Stomach (tissue), 9 donors: Measurements from ENCODE around the gene KLC3. TPM values are rescaled to one million over a fixed set of nuclear protein-coding genes. Genes with fewer than 3 reads are reported as not detected.

ENCODE experiments used
- DNase-seq, 2 donors: peaks; one replicate each; pipeline versions ENCODE4 v3.0.0 to v3.0.0-alpha.2; 2013 to 2019
- H3K27ac ChIP-seq, 5 donors: fragments of 200-600 bp in 4 of 5; sonication (generic) in 4 of 5; one replicate each; pipeline ENCODE4 v1.5.1; 2013 to 2019; ENCODE audit warnings: mild to moderate bottlenecking in 1 of 5, moderate library complexity in 1 of 5
- H3K27me3 ChIP-seq, 3 donors: fragments of 200-600 bp; sonication (generic); one replicate each; pipeline ENCODE4 v1.5.1; 2017 to 2019; ENCODE audit warnings: mixed run types in 1 of 3
- H3K36me3 ChIP-seq, 4 donors: fragments of 200-600 bp; sonication (generic); 1 replicate in 3 of 4; 2 replicates in 1 of 4; pipeline ENCODE4 v1.5.1; 2016 to 2019
- H3K4me1 ChIP-seq, 4 donors: fragments of 200-600 bp; sonication (generic); one replicate each; pipeline ENCODE4 v1.5.1; 2016 to 2019
- H3K4me3 ChIP-seq, 4 donors: fragments of 200-600 bp; sonication (generic) in 3 of 4; one replicate each; pipeline ENCODE4 v1.5.1; 2016 to 2019; ENCODE audit warnings: mild to moderate bottlenecking in 1 of 4
- H3K9me3 ChIP-seq, 4 donors: fragments of 200-600 bp; sonication (generic); one replicate each; pipeline ENCODE4 v1.5.1; 2016 to 2019
- EP300 ChIP-seq: sonication (generic); formaldehyde crosslinking; IDR thresholded peaks from one replicate; pipeline ENCODE4 v1.6.1; 2017; ENCODE audit warnings: antibody characterized with exemption
- POLR2A ChIP-seq, 4 donors: fragments of 450-650 bp; IDR thresholded peaks; one replicate each; pipeline ENCODE4 v1.6.1; 2016; ENCODE audit warnings: antibody characterized with exemption in 4 of 4, control low read depth in 2 of 4, mild to moderate bottlenecking in 1 of 4, moderate library complexity in 1 of 4
- POLR2AphosphoS5 ChIP-seq, 3 donors: sonication (generic); formaldehyde crosslinking; IDR thresholded peaks; one replicate each; pipeline ENCODE4 v1.6.1; 2016; ENCODE audit warnings: antibody characterized with exemption in 3 of 3
- WGBS, 5 donors: extraction: QIAGEN DNeasy Blood & Tissue Kit in 3 of 5; methylation state at CpG; one replicate each; pipeline versions ENCODE4 v1.1.5 to v1.1.7; 2013 to 2018; 5-methylcytosine and 5-hydroxymethylcytosine counted together
- intact Hi-C: fragments of 100-400 bp; cut with DNase I; formaldehyde crosslinking; loops from one replicate; pipeline ENCODE4 v1.15.1; 2023; ENCODE audit warnings: low total_unique reads
- polyA plus RNA-seq, 3 donors: library from polyadenylated mRNA; stranded (reverse); fragments of 200-250 nt; gene quantifications; one replicate each; pipeline ENCODE4 v1.2.3, GENCODE V29; 2013
- total RNA-seq, 5 donors: library from RNA; depleted of rRNA; stranded (reverse); fragments of >200 nt; gene quantifications; one replicate each; pipeline versions ENCODE4 v1.1.0 to v1.2.3, GENCODE V29; 2014 to 2016
- TF ChIP-seq, protein P1 (sequence below), 7 experiments: fragments of 450-650 bp in 4 of 7; fragments of 200-600 bp in 3 of 7; sonication (generic) in 3 of 7; IDR thresholded peaks; one replicate each; pipeline ENCODE4 v1.5.1; 2016 to 2019; ENCODE audit warnings: antibody characterized with exemption in 7 of 7, control low read depth in 2 of 7, mild to moderate bottlenecking in 1 of 7
- donor health status: healthy with polysubstance abuse.
- donor health status: Bipolar disorder and iron deficiency.
- donor health status: healthy.

KLC3 gene
- total and polyA plus RNA-seq, 8 donors, result 0.61 to 7.0 (median 0.99) TPM; not detected in 4

DNA sequence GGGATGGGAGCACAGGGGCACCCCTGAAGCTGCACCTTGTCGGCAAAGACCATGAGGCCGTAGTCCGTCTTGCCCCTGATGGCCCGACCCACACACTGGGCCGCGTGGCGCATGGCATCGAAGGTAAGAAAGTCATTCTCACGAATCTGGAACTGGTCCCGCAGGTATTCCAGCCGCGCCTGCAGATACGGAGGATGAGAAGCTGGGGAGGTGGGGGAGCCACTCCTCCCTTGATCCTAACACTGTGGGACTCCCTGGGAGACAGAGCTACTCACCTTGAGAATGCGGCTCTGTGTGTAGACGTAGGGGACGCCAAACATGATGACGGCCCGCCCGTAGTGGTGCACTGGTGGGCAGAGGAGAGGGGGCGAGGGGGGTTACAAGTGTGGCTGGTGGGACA, 11.9 kb downstream of the KLC3 start:
- intact Hi-C loops, result no loop called here
- Histone ChIP-seq H3K4me3 (no peak overlapping the region), H3K27me3 (peaks cover 0 to 11% (median 5%) of the 10 kb centered on the region in 3 donors), H3K36me3 (peaks cover 20 to 75% (median 67%) of the 10 kb centered on the region in 4 donors), H3K9me3 (no peaks in the 10 kb centered on the region), H3K4me1 (no peaks in the 10 kb centered on the region), H3K27ac (no peak overlapping the region)
- no peak for DNase-seq
- WGBS, 5 donors, result 82 to 95% (median 88%) methylated on average over 17 to 20 of the region's 20 CpGs
- TF ChIP-seq POLR2A (IDR thresholded peaks at IDR 0.05) (no peak), EP300 (no peak), POLR2AphosphoS5 (IDR thresholded peaks at IDR 0.05) (no peak)
- TF ChIP-seq, protein P1, sequence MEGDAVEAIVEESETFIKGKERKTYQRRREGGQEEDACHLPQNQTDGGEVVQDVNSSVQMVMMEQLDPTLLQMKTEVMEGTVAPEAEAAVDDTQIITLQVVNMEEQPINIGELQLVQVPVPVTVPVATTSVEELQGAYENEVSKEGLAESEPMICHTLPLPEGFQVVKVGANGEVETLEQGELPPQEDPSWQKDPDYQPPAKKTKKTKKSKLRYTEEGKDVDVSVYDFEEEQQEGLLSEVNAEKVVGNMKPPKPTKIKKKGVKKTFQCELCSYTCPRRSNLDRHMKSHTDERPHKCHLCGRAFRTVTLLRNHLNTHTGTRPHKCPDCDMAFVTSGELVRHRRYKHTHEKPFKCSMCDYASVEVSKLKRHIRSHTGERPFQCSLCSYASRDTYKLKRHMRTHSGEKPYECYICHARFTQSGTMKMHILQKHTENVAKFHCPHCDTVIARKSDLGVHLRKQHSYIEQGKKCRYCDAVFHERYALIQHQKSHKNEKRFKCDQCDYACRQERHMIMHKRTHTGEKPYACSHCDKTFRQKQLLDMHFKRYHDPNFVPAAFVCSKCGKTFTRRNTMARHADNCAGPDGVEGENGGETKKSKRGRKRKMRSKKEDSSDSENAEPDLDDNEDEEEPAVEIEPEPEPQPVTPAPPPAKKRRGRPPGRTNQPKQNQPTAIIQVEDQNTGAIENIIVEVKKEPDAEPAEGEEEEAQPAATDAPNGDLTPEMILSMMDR (IDR thresholded peaks at IDR 0.05), result no peak

DNA sequence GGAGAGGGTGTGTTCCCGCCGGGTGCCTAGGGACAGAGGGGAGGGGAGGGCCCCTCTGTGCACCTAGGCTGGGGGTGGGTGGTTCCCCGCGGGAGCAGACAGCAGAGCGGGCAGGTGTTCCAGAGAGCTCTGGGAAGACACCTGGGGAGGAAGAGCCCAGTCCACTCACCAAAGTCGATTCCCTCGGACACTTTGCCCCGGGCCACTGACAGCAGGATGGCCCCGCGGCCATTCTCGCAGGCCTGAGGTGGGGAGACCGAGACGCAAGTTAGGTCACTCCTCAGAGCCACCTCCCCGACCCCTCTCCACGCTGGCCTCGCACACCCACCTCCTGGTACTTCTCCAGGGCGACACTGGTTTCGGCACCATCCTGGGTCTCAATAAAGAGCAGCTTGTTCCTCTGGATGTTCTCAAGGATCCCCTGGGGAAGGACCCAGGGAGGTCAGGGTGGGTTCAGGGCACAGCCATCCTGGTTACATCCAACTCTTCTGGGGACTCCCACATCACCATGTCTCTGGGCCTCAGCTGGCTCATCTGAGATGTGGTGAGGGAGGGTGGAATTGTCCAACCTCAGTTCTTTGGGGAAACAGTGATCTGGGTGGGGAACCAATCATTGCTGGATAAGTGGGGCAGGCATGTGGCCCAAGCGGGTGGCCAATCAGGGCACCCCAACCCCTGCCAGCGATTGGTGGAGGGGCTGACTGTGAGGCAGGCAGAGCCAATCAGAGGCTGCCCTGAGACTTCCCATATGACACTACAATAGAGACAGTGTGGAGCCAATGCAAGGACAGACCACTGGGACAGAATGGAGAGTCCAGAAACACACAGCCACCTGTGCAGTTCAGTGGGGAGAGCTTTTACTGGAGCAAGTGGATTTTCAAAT, 12.6 kb downstream of the KLC3 start:
- Histone ChIP-seq H3K36me3 (peaks cover 20 to 80% (median 67%) of the 10 kb centered on the region in 4 donors), H3K27me3 (peaks cover 0 to 4% (median 0%) of the 10 kb centered on the region in 3 donors), H3K27ac (no peak overlapping the region), H3K4me1 (no peaks in the 10 kb centered on the region), H3K9me3 (no peaks in the 10 kb centered on the region), H3K4me3 (no peak overlapping the region)
- intact Hi-C loops, result no loop called here
- WGBS, 5 donors, result 89 to 98% (median 93%) methylated on average over 11 to 20 of the region's 20 CpGs
- no peak for DNase-seq
- no peak for TF ChIP-seq POLR2AphosphoS5 (IDR thresholded peaks at IDR 0.05)
- no peak for TF ChIP-seq POLR2A (IDR thresholded peaks at IDR 0.05)
- TF ChIP-seq, protein P1 (IDR thresholded peaks at IDR 0.05), result no peak
- TF ChIP-seq EP300, result no peak

DNA sequence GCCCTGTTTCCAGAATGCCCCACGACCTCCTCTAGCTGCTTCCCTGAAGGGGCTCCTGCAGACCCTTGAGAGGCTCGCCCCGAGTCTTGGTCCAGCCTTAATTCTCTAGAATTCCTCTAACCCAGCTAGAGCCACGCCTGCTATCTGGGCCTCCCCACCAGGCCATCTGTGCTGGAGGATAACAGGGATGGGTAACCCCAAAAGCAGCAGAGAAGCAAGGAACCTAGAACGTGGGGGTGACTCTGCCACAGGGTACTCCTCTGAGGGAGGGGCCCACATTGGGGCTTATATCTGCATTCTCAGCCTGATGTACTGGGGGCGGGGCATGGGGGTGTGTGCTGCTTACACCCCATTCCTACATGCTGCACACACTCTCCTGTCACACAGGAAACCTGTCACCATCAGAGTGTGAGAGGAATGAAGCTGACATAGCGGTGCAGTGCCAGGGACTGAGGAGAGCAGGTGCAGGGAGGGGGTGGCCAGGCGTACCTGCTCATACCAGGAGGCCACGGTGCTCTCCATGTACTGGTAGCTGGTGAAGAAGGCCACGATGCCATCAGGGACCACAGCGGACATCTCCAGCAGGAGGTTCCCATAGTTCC, 13.8 kb downstream of the KLC3 start:
- no peaks in the 10 kb centered on the region for H3K9me3 ChIP-seq
- H3K4me1 ChIP-seq, result no peaks in the 10 kb centered on the region
- no peak for DNase-seq
- no peaks in the 10 kb centered on the region for H3K27me3 ChIP-seq
- no peak overlapping the region for H3K4me3 ChIP-seq
- peaks cover 20 to 92% (median 78%) of the 10 kb centered on the region in 4 donors for H3K36me3 ChIP-seq
- WGBS, 5 donors, result 91 to 98% (median 96%) methylated on average over 9 to 11 of the region's 11 CpGs
- TF ChIP-seq, protein P1 (IDR thresholded peaks at IDR 0.05), result no peak
- no peak for TF ChIP-seq EP300
- TF ChIP-seq POLR2A (IDR thresholded peaks at IDR 0.05), result no peak
- no peak for TF ChIP-seq POLR2AphosphoS5 (IDR thresholded peaks at IDR 0.05)
- intact Hi-C loops, result no loop called here
- no peak overlapping the region for H3K27ac ChIP-seq

DNA sequence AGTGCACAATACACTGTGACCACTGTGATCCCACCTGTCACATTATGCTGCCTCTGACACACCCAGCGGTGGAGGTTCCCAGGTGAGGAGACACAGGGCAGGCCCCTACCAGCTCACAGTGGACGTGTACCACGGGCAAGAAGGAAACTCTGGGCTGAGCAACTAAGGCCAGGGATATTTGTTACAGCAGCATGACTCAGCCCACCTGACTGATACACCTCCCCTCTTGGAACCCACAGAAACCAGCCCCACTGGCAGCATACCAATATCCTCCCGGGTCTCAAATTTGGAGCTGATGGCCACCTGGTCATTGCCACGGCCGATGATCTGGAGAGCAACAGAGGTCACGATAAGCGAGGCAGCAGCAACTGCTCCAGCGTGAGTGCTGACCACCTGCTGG, 14.9 kb downstream of the KLC3 start:
- H3K4me3 ChIP-seq, result no peak overlapping the region
- TF ChIP-seq POLR2A (IDR thresholded peaks at IDR 0.05) (no peak), POLR2AphosphoS5 (IDR thresholded peaks at IDR 0.05) (no peak), EP300 (no peak)
- TF ChIP-seq, protein P1 (IDR thresholded peaks at IDR 0.05), result no peak
- H3K27me3 ChIP-seq, result no peaks in the 10 kb centered on the region
- no peak overlapping the region for H3K27ac ChIP-seq
- peaks cover 20 to 96% (median 78%) of the 10 kb centered on the region in 4 donors for H3K36me3 ChIP-seq
- intact Hi-C loops, result no loop called here
- no peaks in the 10 kb centered on the region for H3K4me1 ChIP-seq
- 94 to 99% (median 98%) methylated on average over 7 to 9 of the region's 9 CpGs for WGBS, 5 donors
- DNase-seq, result no peak
- H3K9me3 ChIP-seq, result no peaks in the 10 kb centered on the region
